GM19328 (cell line): ENCODE measurements around the gene NYAP1.
"Not testable (repeated sequence)": the region's sequence is repeated elsewhere in the genome, so short reads cannot be mapped to it uniquely, and the experiment has no call there.

ENCODE experiments used
- ATAC-seq: cut with Tn5 transposase; IDR thresholded peaks from one replicate; pipeline ENCODE4 v1.9.1; 2021; ENCODE audit warnings: mild to moderate bottlenecking, moderate library complexity; ENCODE audit not compliant: unreplicated experiment

NYAP1 gene

GRCh38 chr7:100509231-100509630 is 25.5 kb downstream of the NYAP1 start:
- ATAC-seq, result no peak

DNA sequence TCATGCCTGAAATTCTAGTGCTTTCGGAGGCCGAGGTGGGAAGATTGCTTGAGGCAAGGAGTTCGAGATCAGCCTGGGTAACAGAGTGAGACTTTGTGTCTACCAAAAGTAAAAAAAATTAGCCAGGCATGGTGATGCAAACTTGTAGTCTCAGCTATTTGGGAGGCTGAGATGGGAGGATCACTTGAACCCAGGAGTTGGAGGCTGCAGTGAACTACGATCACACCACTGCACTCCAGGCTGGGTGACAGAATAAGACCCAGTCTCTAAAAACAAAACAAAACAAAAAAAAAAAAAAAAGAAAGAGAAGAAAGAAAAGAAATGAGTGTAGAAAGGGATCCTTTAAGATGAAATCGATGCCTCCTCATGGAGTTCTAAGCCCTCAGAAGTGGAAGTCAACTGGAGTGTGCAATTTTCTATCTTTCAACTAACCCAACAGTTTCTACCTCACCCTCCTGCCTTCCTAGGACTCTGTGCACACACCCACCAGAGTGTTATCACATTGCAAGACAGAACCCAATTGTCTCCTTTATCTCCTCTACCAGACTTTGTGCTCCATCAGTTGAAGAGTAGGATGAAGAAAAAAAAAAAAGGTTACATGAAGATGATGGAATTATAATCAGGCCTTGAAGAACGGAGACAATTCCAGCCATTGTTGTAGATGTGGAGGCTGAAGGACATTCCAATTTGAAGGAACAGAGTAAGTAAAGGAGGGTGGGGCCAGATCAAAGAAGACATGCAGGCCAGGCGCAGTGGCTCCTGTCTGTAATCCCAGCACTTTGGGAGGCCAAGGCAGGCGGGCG is 26.9 kb downstream of the NYAP1 start:
- no peak for ATAC-seq

DNA sequence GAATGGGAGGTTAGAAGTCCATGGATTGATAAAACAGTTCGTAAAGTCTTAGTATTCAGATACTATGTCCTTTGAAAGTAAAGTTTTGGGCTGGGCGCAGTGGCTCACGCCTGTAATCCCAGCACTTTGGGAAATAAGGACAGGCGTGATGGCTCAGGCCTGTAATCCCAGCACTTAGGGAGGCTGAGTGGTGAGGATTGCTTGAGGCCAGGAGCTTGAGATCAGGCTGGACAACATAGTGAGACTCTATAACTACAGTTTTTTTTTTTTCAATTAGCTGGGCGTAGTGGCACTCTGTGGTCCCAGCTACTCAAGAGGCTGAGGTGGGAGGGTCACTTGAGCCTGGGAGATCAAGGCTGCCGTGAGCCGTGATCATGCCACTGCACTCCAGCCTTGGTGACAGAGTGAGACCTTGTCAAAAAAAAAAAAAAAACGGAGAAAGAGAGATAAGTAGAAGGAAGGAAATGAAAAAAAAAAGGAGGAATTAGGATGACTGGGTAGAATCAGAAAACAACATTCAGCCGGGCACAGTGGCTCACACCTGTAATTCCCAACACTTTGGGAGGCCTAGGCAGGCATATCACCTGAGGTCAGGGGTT is 29.6 kb downstream of the NYAP1 start:
- ATAC-seq, result no peak

GRCh38 chr7:100515072-100515532 is 31.4 kb downstream of the NYAP1 start:
- no peak for ATAC-seq

- ATAC-seq, result no peak
Measured at GRCh38 chr7:100516135-100516812, 32.5 kb downstream of the NYAP1 start.

DNA sequence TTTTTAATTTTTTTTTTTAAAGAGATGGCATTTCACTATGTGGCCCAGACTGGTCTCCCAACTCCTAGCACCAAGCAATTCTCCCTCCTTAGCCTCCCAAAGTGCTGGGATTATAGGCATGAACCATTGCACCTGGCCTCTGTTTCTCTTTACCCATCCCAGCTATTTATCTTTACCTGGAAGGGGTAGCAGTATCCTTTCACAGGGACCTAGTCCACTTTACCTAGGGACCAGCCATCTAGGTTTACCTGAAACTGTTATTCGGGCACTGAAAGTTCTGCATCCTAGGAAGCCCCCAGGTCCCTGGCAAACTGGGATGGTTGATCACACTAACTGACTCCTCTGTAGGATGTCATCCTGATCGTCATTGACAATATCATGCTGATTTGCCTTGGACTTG is 33.6 kb downstream of the NYAP1 start:
- ATAC-seq, result no peak

DNA sequence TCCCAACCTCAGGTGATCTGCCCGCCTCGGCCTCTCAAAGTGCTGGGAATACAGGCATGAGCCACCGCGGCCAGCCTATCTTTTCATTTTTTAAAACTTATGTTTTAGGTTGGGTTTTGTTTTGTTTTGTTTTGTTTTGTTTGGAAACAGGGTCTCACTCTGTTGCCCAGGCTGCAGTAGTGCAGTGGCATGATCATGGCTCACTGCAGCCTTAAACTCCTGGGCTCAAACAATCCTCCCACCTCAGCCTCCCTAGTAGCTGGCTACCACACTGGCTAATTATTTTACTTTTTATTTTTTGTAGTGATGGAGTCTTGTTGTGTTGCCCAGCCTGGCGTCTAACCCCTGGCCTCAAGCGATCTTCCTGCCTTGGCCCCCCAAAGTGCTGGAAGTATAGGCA is 35.9 kb downstream of the NYAP1 start:
- ATAC-seq, result no peak

DNA sequence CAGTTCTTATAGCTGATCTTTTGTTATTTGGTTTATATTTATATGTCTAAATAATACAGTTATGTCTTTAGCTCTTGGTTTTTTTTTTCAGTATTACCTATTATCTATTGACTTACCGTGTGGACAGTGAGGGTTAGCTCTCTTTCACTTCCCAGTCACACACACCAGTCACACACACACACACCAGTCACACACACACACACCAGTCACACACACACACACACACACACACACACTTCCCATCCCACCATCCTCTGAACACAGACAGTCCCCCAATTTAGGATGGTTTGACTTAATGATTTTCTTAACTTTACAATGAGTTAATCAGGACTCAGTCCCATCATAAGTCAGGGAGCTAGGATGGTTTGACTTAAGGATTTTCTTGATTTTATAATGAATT is 36.4 kb downstream of the NYAP1 start:
- no peak for ATAC-seq

GRCh38 chr7:100521076-100521475 is 37.3 kb downstream of the NYAP1 start:
- ATAC-seq, result no peak

DNA sequence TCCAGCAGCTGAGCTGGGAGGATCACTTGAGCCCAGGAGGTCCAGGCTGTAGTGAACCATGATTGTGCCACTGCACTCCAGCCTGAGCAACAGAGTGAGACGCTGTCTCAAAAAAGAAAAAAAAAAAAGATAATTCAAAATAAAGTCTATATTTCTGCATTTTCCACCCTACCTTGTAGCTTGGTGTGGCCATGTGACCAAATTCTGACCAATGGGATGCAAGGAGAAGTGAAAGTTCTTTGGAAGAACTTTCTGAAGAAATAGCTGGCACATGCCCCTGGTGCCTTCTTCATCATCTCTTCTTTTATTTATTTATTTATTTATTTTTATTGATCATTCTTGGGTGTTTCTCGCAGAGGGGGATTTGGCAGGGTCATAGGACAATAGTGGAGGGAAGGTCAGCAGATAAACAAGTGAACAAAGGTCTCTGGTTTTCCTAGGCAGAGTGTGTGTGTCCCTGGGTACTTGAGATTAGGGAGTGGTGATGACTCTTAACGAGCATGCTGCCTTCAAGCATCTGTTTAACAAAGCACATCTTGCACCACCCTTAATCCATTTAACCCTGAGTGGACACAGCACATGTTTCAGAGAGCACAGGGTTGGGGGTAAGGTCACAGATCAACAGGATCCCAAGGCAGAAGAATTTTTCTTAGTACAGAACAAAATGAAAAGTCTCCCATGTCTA is 38.3 kb downstream of the NYAP1 start:
- ATAC-seq, result not testable (repeated sequence)

DNA sequence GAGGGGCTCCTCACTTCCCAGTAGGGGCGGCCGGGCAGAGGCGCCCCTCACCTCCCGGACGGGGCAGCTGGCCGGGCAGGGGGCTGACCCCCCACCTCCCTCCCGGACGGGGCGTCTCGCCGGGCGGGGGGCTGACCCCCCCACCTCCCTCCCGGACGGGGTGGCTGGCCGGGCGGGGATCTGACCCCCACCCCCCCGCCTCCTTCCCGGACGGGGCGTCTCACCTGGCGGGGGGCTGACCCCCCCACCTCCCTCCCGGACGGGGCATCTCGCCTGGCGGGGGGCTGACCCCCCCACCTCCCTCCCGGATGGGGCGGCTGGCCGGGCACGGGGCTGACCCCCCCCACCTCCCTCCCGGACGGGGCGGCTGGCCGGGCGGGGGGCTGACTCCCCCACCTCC is 39.5 kb downstream of the NYAP1 start:
- ATAC-seq, result not testable (repeated sequence)

DNA sequence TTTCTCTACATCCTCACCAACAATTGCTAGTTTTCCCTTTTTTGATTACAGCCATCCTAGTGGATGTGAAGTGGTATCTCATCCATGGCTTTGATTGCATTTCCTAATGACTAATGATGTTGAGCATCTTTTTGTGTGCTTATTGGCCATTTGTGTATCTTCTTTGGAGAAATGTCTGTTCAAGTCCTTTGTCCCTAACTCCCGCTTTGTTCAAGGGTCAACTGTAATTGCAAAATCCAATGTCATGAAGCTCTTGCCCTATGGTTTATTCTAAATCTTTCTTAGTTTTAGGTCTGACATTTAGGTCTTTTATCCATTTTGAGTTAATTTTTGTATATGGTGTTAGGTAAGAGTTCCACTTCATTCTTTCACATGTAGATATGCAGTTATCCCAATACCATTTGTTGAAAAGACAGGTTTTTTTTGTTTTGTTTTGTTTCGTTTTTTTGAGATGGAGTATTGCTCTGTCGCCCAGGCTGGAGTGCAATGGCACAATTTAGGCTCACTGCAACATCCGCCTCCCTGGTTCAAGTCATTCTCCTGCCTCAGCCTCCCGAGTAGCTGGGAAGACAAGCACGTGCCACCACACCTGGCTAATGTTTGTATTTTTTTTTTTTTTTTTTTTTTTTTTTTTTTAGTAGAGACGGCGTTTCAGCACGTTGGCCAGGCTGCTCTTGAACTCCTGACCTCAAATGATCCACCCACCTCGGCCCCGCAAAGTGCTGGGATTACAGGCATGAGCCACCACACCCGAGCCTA is 44.6 kb downstream of the NYAP1 start:
- ATAC-seq, result not testable (repeated sequence)

GRCh38 chr7:100532165-100533022 is 48.7 kb downstream of the NYAP1 start:
- no peak for ATAC-seq

DNA sequence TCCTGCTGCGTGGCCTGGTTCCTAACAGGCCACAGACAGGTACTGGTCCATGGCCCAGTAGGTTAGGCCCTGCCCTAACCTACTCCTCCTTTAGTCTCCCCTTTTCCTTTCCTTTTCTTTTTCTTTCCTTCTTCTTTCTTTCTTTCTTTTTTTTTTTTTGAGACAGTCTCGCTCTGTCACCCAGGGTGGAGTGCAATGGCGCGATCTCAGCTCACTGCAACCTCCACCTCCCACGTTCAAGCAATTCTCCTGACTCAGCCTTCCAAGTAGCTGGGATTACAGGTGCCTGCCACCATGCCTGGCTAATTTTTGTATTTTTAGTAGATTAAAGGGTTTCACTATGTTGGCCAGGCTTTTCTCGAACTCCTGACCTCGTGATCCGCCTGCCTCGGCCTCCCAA is 52.3 kb downstream of the NYAP1 start:
- ATAC-seq, result not testable (repeated sequence)

- not testable (repeated sequence) for ATAC-seq
Measured at GRCh38 chr7:100536695-100537094, 53.0 kb downstream of the NYAP1 start.

GRCh38 chr7:100538348-100538653 is 54.6 kb downstream of the NYAP1 start:
- ATAC-seq, result no peak

GRCh38 chr7:100538654-100539435 is 55.1 kb downstream of the NYAP1 start, which contains the start of gene AGFG2:
Gene AGFG2, plus strand, starts transcription at chr7:100539203. Its CDS starts 144 bp downstream, at chr7:100539347.
- peak; percentile 98 for ATAC-seq

DNA sequence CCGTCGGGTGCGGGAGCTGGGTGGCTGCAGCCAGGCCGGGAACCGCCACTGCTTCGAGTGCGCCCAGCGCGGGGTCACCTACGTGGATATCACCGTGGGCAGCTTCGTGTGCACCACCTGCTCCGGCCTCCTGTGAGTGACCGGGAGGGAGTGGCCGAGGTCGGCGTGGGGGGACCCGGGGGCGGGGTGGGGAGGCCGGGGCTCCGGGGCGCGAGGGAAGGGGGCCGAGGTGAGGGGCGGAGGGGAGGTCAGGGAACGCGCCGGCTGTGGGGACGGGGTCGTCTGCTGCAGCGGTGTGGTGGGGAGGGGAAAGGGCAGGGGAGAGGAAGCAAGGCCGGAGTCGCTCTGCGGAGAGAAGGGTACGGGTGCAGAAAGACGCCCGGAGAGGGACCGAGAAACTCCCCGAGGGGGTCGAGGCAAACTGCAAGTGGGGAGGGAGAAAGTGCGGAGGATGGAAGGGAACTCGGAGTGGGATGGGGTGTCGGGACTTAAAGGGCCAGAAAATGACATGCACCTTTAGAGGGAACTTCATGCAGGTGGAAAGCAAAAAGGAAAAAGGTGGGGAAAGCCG is 55.8 kb downstream of the NYAP1 start:
- no peak for ATAC-seq
